SK-MEL-5 (cell line): ENCODE results near the gene DNAJC22. TPM values are rescaled to one million over a fixed set of nuclear protein-coding genes. Genes with fewer than 3 reads are reported as not detected.

ENCODE experiments used
- total RNA-seq: library from RNA; depleted of rRNA; stranded (reverse); fragments of >200 nt; shearing (Covaris generic); gene quantifications from 2 replicates; pipeline ENCODE4 v1.2.3, GENCODE V29; 2014; rRNA removed

DNAJC22 gene
- total RNA-seq, 1 experiment from 2014 or later = 13.2 TPM

Other genes starting within 250 kb of the DNAJC22 start
- gene LMBR1L, start 236.0 kb upstream of the DNAJC22 start, total RNA-seq = 20.6 and 21.7 TPM in 2 replicates
- 1,958 and 1,976 TPM in 2 replicates for gene TUBA1B, start 215.5 kb upstream of the DNAJC22 start, total RNA-seq
- 147 and 170 TPM in 2 replicates for gene TUBA1A, start 157.8 kb upstream of the DNAJC22 start, total RNA-seq
- 315 and 342 TPM in 2 replicates for gene TUBA1C, start 81.8 kb upstream of the DNAJC22 start, total RNA-seq
- gene PRPH, start 51.7 kb upstream of the DNAJC22 start, total RNA-seq = not detected in 2 replicates
- gene TROAP, start 23.6 kb upstream of the DNAJC22 start, total RNA-seq = 17.9 and 28.6 TPM in 2 replicates
- 3.5 and 3.6 TPM in 2 replicates for gene C1QL4, start 9.7 kb upstream of the DNAJC22 start, total RNA-seq
- 57.0 and 71.5 TPM in 2 replicates for gene SPATS2, start 20.6 kb downstream of the DNAJC22 start, total RNA-seq
- gene KCNH3, start 192.1 kb downstream of the DNAJC22 start, total RNA-seq = 0.66 and 0.90 TPM in 2 replicates
- gene MCRS1, start 221.3 kb downstream of the DNAJC22 start, total RNA-seq = 42.5 and 45.2 TPM in 2 replicates